Vagina (tissue), 2 donors: ENCODE results near the gene TMTC2. TPM values are rescaled to one million over a fixed set of nuclear protein-coding genes. Genes with fewer than 3 reads are reported as not detected.
A peak's percentile ranks its signal among the peaks of the same experiment; 100 is the strongest.

Experiments used
- DNase-seq, 2 donors: peaks; one replicate each; pipeline ENCODE4 v3.0.0-alpha.2; 2017; ENCODE audit errors: extremely low spot score in 2 of 2
- H3K27ac ChIP-seq: fragments of 200-600 bp; sonication (generic); one replicate; pipeline ENCODE4 v1.5.1; 2019
- H3K27me3 ChIP-seq: fragments of 200-600 bp; sonication (generic); one replicate; pipeline ENCODE4 v1.5.1; 2019
- H3K36me3 ChIP-seq, 2 donors: fragments of 200-600 bp; sonication (generic); one replicate each; pipeline ENCODE4 v1.5.1; 2017 to 2019
- H3K4me1 ChIP-seq: fragments of 200-600 bp; sonication (generic); one replicate; pipeline ENCODE4 v1.5.1; 2019
- H3K4me3 ChIP-seq, 2 donors: fragments of 200-600 bp; sonication (generic); 1 replicate in 1 of 2; 2 replicates in 1 of 2; pipeline ENCODE4 v1.5.1; 2016 to 2019
- H3K9me3 ChIP-seq: fragments of 200-600 bp; sonication (generic); one replicate; pipeline ENCODE4 v1.5.1; 2019
- POLR2A ChIP-seq, 2 donors: fragments of 450-650 bp; IDR thresholded peaks; one replicate each; pipeline ENCODE4 v1.6.1; 2017; ENCODE audit warnings: antibody characterized with exemption in 2 of 2, mild to moderate bottlenecking in 2 of 2, moderate library complexity in 2 of 2
- POLR2AphosphoS5 ChIP-seq, 2 donors: sonication (generic); formaldehyde crosslinking; IDR thresholded peaks; one replicate each; pipeline ENCODE4 v1.9.0; 2017; ENCODE audit warnings: antibody characterized with exemption in 2 of 2, mild to moderate bottlenecking in 2 of 2, low read depth in 1 of 2; ENCODE audit not compliant: insufficient read depth in 1 of 2
- intact Hi-C: fragments of 100-400 bp; cut with DNase I; formaldehyde crosslinking; loops from one replicate; pipeline ENCODE4 v1.15.1; 2023
- total RNA-seq: library from RNA; depleted of rRNA; stranded (reverse); fragments of >200 nt; gene quantifications from one replicate; pipeline ENCODE4 v1.2.3, GENCODE V29; 2016
- TF ChIP-seq, protein P1 (sequence below), 3 experiments: fragments of 450-650 bp in 2 of 3; fragments of 200-600 bp in 1 of 3; sonication (generic) in 1 of 3; IDR thresholded peaks; one replicate each; pipeline ENCODE4 v1.5.1; 2017 to 2019; ENCODE audit warnings: antibody characterized with exemption in 3 of 3, mild to moderate bottlenecking in 2 of 3, moderate library complexity in 2 of 3

TMTC2 gene
- total RNA-seq, 1 donor from 2014 or later = 15.5 TPM

- Histone ChIP-seq H3K4me3 (no peak overlapping the region), H3K36me3 (no peaks in the 10 kb centered on the region), H3K27me3 (no peaks in the 10 kb centered on the region), H3K9me3 (no peaks in the 10 kb centered on the region), H3K4me1 (no peaks in the 10 kb centered on the region), H3K27ac (no peak overlapping the region)
- intact Hi-C loops = no loop called here
- DNase-seq = no peak
- TF ChIP-seq POLR2AphosphoS5 (IDR thresholded peaks at IDR 0.05; ENCODE audit: insufficient read depth in 1 of 2, low read depth in 1 of 2) (no peak), POLR2A (IDR thresholded peaks at IDR 0.05) (no peak)
- TF ChIP-seq, protein P1, sequence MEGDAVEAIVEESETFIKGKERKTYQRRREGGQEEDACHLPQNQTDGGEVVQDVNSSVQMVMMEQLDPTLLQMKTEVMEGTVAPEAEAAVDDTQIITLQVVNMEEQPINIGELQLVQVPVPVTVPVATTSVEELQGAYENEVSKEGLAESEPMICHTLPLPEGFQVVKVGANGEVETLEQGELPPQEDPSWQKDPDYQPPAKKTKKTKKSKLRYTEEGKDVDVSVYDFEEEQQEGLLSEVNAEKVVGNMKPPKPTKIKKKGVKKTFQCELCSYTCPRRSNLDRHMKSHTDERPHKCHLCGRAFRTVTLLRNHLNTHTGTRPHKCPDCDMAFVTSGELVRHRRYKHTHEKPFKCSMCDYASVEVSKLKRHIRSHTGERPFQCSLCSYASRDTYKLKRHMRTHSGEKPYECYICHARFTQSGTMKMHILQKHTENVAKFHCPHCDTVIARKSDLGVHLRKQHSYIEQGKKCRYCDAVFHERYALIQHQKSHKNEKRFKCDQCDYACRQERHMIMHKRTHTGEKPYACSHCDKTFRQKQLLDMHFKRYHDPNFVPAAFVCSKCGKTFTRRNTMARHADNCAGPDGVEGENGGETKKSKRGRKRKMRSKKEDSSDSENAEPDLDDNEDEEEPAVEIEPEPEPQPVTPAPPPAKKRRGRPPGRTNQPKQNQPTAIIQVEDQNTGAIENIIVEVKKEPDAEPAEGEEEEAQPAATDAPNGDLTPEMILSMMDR (IDR thresholded peaks at IDR 0.05) = no peak
Measured at GRCh38 chr12:82886671-82887340, 200.1 kb downstream of the TMTC2 start.

GRCh38 chr12:82893896-82894295 is 207.2 kb downstream of the TMTC2 start:
- intact Hi-C loops = no loop called here
- no peaks in the 10 kb centered on the region for H3K9me3 ChIP-seq
- H3K4me3 ChIP-seq = no peak overlapping the region
- no peak for DNase-seq
- no peaks in the 10 kb centered on the region for H3K4me1 ChIP-seq
- no peaks in the 10 kb centered on the region for H3K27me3 ChIP-seq
- H3K36me3 ChIP-seq = no peaks in the 10 kb centered on the region
- no peak overlapping the region for H3K27ac ChIP-seq
- no peak for TF ChIP-seq POLR2AphosphoS5 (IDR thresholded peaks at IDR 0.05; ENCODE audit: insufficient read depth in 1 of 2, low read depth in 1 of 2)

- DNase-seq = no peak
- Histone ChIP-seq H3K27me3 (no peaks in the 10 kb centered on the region), H3K4me1 (no peaks in the 10 kb centered on the region), H3K36me3 (no peaks in the 10 kb centered on the region), H3K27ac (no peak overlapping the region), H3K4me3 (no peak overlapping the region), H3K9me3 (no peaks in the 10 kb centered on the region)
- TF ChIP-seq POLR2A (IDR thresholded peaks at IDR 0.05) (no peak), POLR2AphosphoS5 (IDR thresholded peaks at IDR 0.05; ENCODE audit: insufficient read depth in 1 of 2, low read depth in 1 of 2) (no peak)
- TF ChIP-seq, protein P1 (IDR thresholded peaks at IDR 0.05) = no peak
- intact Hi-C loops = no loop called here
Measured at GRCh38 chr12:82896277-82896676, 209.6 kb downstream of the TMTC2 start.

DNA sequence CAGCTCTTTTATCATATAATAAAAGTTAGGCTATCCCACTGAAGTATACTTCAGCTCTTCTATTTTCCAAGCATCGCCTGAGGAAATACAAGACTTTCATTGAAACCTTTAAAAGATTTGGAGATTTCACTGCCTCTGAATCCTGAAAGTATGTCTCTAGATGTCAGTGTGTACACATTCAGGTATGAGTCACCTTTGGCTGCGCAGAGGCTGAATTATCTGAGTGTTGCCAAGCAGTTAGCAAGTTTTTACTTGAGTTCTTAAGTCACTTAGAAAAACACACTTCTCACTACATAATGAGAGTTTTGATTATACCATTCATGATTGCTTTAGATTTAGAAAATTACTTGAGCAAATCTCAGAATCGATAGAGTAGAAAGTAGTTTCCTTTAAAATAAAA is 210.3 kb downstream of the TMTC2 start:
- H3K4me3 ChIP-seq = no peak overlapping the region
- intact Hi-C loops = no loop called here
- TF ChIP-seq POLR2A (IDR thresholded peaks at IDR 0.05) = no peak
- peak in 1 of 2 donors; percentile 38 for TF ChIP-seq POLR2AphosphoS5 (IDR thresholded peaks at IDR 0.05; ENCODE audit: insufficient read depth in 1 of 2, low read depth in 1 of 2)
- no peak for DNase-seq
- H3K27ac ChIP-seq = no peak overlapping the region
- no peaks in the 10 kb centered on the region for H3K36me3 ChIP-seq
- H3K4me1 ChIP-seq = no peaks in the 10 kb centered on the region
- H3K9me3 ChIP-seq = no peaks in the 10 kb centered on the region
- no peaks in the 10 kb centered on the region for H3K27me3 ChIP-seq

DNA sequence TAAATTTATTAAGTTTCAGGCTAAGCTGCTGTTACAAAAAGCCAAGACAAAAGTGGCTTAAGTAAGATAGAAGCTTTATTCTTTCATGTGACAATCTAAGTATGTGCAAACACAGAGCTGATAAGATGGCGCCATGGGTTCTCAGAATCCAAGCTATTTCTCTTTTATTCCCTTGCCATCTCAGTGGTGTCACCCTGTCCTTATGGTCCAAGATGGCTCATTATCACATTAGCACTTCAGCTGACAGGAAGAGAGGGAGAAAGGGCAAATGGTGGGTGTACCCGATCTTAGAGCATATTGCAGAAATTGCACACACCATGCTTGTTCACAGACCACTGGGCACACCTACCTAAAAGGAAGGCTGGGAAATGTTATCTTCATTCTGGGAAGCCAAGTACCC is 211.7 kb downstream of the TMTC2 start:
- Histone ChIP-seq H3K4me3 (no peak overlapping the region), H3K27me3 (no peaks in the 10 kb centered on the region), H3K27ac (no peak overlapping the region), H3K9me3 (no peaks in the 10 kb centered on the region), H3K4me1 (no peaks in the 10 kb centered on the region), H3K36me3 (no peaks in the 10 kb centered on the region)
- no peak for DNase-seq
- TF ChIP-seq, protein P1 (IDR thresholded peaks at IDR 0.05) = no peak
- TF ChIP-seq POLR2A (IDR thresholded peaks at IDR 0.05) (no peak), POLR2AphosphoS5 (IDR thresholded peaks at IDR 0.05; ENCODE audit: insufficient read depth in 1 of 2, low read depth in 1 of 2) (no peak)
- intact Hi-C loops = no loop called here

- DNase-seq = no peak
- Histone ChIP-seq H3K4me1 (no peaks in the 10 kb centered on the region), H3K27me3 (no peaks in the 10 kb centered on the region), H3K27ac (no peak overlapping the region), H3K9me3 (no peaks in the 10 kb centered on the region), H3K4me3 (no peak overlapping the region), H3K36me3 (no peaks in the 10 kb centered on the region)
- TF ChIP-seq POLR2A (IDR thresholded peaks at IDR 0.05) = no peak
- intact Hi-C loops = no loop called here
Measured at GRCh38 chr12:82904219-82904790, 217.6 kb downstream of the TMTC2 start.
